Measurements from ENCODE around the gene MB21D2.

Gene MB21D2

DNA sequence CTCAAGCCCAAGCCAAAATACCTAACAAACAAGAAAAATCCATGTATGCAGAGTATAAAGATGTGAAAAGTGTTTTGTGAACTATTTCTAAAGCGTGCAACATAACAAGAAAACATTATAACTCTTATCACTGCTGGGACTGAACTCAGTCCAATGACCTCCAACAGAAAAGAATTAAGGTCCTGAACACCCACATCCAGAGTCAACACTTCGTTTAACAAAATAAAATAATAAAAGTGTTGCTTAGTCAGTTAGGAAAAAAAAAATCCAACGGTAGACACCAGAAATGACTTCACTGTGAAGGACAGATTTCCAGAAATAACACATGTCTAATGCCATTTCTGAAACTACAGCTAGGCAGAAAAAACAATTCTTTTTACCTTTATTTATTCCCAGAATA is 28.0 kb downstream of the MB21D2 start:
- FAIRE-seq = no peak

DNA sequence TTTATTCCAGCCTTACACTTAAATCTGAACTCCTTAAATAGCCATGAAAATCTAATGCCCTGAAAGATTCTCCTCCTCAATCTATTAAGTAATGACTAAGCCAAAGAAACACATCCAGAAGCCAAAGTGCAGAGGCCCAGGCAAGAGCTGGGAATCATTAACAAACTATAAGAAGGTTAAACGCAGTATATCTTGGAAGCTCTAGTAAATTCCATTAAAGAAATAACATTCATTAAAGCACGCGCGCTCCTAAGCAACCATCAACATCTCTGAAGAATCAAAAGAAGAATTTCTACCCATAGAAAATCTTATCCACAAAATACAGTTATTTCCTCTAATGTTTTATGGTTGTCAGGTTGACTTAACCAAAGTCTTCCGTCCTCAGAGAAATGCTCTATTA is 29.5 kb downstream of the MB21D2 start:
- no peak for FAIRE-seq

DNA sequence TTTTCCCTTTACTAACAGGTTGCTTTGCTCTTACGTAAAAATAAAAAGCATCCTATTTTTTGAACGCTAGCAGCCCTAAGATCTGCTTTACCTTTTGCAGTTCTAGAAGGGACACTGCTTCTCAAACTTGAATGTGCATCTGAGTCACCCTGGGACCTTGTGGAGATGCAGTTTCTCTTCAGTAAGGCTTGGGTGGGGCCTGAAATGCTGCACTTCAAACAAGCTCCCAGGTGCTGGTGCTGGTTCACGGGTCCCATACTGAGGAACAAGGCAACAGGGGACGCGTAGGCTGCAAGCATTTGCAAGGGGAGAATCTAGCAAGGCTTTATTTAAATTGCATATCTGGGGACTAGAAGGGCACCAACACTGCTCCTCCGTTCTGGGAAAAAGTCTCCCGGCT is 30.0 kb downstream of the MB21D2 start:
- no peak for FAIRE-seq

DNA sequence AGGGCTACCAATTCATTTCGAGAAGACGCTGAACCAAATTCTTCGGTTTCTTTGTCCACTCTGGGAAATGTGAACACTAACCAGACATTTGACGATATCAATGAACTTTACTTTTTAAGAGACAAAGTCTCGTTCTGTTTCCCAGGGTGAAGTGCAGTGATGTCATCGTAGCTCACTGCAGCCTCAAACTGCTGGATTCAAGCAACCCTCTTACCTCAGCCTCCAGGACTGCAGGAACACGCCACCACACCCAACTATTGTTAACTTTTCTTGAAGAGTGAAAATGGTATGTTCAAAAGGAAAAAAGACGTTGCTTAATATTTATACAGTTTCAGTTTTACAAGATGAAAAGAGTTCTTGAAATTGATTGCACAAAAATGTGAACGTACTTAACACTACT is 30.6 kb downstream of the MB21D2 start:
- no peak for FAIRE-seq

DNA sequence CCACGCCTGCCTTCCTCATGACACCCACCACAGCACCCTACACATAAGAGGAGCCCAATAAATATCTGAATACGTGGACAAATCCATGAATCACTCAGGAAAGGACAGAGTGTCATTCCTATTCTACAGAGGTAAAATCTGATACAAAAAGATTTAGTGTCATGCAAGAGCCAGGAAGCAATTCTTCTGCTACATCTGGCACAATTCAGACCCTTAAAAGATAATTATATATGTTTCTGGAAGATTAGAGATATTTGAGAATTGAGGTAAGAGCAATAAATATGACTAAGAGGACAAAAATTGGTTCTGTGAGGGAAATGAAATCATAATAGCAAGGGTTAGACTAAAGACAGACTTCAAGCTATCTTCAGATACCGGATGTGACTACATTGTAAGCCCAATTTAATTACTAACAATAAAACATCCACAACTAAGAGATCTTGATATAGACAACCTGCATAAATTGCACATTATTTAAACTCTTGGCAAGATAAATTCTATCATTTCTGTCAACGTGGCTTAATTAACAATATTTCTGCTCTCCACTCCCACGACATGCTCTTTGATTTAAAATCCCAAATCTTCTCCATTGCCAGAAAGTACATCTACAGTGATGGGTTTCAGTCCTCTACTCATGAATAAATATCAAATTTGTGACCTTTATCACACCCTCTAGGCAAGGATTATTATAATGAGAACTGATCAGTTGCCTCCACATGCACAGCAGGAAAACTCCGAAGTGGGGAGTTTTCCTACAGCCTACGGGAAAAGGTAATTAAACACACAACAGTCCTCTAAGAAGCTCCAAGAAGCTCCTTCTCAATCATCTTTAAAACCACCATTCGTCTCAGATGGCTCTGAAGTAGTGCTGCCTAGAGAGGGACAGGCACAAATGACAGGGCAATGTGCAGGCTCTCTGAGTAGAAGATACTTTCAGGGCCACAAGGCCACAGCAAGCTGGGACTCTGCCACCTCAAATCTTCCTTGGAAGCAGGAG is 32.6 kb downstream of the MB21D2 start:
- FAIRE-seq = no peak

DNA sequence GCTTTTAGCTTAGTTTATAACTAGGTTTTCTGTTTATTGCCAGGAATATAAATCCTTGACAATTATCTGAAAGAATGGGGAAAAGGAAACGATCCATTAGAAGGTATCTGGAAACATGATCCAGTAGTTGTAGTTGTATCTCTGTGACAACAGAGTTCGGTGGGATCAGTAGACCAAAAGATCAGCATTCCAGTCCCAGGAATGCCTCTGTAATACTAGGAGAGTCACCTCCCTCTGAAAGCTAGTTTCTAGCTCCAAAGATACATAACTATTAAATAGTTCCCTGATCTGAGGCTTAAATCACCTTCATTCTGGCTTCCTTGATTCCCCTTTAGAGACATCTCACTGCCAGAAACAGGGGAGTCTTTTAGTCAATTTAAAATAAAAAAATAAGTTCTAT is 34.1 kb downstream of the MB21D2 start:
- FAIRE-seq = no peak

DNA sequence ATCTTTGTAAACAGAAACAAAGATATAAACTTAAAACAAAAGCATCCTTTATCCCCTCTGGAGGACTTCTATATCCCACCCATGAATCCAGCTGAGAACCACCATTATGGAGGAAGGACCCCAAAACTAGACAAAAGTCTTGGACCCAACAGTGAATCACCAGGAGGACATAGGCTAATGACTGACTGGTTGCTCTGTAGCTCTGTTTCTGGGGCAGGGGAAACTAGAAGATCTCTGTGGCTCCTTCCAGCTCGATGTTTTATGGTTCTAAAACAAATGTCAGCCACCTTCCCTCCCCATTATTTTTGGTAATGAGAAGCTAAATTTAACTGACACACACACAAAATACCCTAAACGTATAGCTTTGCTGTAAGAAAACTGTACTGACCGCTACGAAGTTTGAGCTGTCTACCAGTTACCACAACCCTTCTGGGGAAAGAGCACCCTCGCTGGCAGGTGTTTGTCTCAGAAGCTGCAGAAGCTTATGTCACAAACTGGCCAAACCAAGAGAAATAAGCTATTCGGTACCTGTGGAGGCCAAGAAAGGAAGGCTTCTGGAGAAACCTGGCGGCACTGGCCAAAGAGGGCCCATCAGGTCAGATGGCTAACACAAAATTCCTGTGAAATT is 36.4 kb downstream of the MB21D2 start:
- no peak for FAIRE-seq

DNA sequence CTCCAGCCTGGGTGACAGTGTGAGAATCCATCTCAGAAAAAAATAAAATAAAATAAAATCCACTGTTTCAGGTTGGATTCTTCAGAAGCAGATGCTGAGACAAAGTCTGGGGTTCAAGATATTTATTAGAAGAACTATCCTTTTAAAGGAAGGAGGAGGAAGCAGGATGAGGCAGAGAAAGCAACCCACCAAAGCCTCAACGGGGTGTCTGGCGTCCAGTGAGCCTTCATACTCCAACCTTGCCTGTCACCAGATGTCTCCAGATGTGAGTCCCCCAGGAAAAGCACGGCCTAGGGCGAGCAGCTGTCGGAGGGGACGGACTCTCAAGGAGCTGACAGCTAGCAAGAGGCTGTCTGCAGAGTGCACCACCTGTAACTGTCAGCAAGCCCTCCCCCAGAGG is 37.3 kb downstream of the MB21D2 start:
- FAIRE-seq = no peak

DNA sequence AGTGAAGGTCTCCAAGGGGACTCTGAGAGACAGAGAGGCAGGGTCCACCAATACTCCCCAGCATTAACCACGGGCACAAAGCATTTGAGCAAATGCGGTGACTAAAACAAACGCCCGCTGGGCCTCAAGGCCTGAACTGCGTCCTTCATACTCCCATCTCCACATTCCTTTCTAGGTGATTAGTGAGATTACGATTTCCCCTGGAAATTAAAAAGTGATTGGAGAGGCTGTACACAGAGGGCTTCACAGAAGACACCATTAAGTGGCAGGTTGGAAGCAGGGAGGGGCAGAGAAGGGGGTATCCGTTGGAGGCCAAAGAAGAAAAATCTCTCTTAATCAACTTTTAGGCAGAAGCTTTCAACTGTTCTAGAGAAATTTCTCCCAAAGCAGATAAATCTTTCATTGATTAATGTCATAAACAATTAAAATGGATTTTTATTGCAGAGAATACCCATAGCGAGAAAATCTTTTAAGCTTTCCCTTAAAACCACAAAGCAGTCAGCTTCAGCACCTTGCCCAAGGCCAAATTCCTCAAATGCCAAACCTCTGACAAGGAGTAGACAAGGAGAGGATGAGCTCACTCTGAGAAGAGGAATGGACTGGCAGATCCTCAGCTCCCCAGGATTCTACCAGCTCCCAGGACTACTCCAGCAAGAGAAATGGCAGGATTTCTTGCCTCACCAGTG is 38.2 kb downstream of the MB21D2 start:
- no peak for FAIRE-seq

DNA sequence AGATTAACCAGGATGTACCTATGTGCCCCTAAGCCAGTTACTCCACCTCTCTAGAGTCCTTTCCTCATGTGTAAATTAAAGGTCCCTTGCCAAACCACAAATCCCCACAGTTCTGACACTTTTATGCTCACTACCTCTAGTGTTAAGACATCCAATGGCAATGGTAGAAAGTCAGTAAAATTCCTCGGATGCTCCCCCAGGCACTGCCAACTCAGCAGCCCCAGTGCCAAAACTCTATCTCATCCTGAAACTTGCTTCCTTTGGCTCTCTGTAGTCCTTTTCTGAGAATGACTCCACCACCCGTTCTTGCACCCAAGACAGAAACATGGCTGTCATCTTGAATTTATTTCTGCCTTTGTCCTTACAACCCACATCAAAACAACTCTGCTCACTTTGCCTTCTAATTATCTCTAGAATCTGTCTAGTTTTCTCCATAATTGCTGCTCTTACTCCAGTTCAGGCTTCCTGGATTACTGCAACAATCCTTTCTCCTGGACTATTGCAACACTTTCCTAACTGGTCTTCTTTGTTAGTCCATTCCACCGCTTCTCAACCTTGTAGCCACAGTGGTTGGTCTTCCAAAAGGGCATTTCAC is 41.6 kb downstream of the MB21D2 start:
- FAIRE-seq = no peak

DNA sequence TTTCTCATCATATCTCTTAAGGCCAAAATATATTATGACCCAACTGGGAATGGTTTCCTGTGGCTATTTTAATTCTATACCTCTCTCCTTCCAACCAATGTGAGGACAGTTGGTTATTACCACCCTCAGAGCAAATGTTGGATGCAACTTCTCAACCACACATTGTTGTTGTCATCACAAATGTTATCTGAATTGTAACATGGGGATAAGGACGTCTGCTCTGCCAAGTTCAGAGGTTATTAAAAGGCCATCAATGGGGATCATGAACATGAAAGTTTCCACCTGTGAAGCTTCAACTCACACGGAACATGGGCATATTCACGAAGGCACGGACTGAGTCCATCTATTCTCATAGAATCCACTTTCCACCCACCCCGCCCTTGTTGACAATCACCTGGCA is 46.8 kb downstream of the MB21D2 start:
- no peak for FAIRE-seq

DNA sequence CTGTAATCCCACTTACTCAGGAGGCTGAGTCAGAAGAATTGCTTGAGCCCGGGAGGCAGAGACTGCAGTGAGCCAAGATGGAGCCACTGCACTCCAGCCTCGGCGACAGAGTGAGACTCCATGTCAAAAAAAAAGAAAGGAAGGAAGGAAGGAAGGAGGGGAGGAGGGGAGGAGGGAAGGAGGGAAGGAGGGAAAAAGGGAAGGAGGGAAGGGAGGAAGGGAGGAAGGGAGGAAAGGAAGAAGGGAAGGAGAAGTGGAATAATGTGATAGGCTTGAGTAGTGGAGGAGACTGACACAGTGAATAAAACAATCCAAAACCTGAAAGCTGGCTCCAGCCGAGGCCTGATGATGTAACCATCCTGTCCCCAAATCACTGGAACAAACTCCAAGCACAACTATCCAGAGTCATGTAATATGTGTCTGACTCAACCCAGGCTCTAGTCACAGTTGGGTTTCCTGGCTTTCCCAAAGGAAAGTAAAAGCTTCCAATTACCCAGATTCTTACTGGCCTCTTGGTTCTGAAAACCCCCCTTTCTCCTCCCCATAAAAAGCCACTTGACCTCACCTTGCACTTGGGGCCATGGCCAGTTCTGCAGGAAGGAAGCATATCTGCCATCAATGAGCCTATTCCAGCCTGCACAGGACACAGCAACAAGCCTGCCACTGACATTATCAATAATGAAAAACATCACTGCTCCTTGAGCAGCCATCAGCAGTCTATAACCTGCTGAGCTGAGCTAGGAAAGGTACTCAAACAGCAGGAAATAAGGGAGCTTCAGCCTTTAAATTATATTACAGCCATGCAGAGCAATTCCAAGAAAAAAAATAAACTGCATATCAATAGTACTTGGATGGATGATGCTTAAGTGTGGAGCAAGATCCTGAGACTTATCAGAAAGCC is 48.3 kb downstream of the MB21D2 start:
- no peak for FAIRE-seq

DNA sequence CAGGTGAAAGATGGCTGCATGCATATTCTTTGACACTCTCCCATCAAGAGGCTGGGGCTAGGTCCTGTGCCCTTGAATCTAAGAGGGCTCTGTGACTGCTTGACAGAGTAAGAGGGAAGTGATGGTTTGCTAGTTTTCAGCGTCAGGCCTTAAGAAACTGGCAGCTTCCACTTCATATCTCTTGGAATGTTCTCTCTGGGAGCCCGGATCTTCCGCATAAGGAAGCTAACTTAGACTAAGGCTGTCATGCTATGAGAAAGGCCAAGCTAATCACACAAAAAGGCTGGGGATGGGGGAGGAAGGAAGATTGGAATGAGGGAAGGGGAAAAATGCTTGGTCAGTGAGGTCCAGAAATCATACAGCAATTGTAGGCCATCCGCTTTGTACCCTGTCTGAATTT is 50.0 kb downstream of the MB21D2 start:
- FAIRE-seq = no peak

DNA sequence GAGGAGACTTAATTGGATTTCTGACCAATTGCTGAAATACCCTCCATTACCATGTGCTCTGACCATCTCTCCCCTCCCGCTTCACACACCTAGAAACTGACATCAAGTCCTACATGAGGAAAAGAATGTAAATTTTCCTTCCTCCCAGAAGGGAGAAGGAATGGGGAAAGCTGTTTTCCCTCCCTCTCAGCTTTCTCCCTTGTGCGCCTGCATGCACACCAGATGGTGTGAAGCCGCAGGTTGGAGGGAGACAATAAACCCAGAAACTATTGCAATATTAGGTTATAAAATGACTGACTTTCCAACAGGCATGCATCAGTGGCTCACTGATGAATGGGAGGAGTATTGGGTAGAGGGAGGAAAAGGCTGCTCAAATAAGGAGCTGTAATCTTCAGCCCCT is 50.9 kb downstream of the MB21D2 start:
- FAIRE-seq = no peak

DNA sequence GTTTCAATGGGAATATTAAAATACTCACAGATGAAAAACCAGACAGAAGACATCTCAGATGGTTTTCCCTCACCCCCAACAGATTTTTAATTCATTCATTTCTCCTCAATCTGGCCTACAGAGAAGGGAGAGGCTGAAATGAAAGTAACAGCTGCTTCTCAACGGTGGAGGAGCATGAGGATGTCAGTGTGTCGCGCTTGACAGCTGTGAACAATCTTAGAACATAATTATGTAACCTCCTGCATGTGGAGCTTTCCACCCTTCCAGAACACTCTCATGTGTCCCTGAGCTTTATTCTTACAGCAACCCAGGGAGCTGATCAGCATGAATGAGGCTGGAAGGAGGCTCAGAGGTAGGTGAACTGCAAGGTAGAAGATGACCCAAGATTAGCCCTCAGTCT is 52.7 kb downstream of the MB21D2 start:
- no peak for FAIRE-seq

DNA sequence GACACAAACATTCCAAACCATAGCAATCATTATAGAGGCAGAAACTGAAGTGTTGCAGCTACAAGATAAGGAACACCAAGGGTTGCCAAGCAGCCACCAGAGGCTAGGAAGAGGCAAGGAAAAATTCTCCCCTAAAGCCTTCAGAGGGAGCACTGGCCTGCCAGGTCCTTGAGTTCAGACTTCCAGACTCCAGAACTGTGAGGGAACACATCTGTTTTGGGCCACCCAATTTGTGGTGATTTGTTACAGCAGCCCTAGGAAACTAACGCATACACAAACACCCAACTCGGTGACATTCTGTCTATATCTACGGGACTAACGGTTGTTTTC is 54.6 kb downstream of the MB21D2 start:
- no peak for FAIRE-seq

DNA sequence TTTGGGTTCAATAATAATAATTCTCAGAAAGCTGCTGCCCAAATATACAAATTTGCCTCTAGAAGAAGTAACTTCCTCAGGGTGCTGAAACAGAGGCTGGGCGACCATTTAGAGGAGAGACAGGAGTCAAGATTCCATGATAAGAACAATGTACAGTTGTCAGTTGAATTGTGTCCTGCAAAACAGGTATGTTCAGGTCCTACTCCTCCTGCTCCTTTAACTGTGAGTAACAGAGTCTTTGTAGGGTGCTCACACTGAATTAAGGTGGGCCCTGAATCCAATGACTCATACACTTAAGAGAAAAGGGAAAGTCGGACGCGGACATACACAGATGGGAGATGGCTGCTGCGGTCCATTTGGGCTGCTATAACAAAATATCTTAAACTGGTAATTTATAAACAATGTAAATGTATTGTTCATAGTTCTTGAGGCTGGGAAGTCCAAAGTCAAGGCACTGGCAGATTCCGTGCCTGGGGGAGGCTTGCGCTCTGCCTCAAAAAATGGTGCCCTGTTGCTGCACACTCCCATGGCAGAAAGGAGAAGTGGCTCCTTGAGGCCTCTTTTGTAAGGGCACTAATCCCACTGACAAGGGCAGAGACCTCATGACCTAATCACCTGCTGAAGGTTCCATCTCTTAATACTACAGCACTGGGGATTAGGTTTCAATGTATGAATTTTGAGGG is 55.1 kb downstream of the MB21D2 start:
- FAIRE-seq = no peak

DNA sequence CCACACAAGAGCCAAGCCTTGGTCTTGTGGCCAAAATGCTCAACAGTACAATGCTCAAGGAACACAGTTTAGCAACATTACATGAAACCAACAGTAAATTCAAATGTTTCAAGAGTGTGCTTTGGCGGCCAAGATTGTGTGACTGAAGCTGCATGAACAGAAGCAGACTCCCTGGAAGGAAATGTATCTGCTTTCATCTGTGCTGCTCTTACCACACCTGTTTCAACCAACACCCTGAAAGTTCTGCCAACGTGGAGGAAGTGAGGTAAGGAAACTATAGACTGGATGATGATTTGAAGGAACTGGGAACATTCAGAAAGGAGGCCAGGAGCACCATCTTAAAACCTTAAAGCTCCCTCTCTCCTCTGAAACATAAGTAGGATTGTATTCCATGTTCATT is 55.7 kb downstream of the MB21D2 start:
- FAIRE-seq = no peak

DNA sequence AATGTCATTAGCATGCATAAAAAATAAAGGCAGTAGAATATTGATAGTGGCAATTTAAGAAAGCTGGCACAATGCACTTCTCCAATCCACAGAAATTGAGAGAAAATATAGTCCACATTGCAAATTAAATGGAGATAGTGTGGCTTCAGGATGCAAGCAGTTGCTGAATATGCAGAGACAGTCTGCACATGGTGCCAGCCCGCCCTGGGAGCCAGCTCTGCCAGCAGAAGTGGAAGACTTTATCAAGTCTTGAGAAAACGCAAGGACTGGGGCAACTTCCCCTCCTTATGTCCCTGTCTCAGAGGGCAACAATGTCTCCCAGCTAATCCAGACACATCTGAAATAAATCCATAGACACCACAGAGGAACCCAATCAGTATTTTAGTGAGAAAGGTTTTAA is 57.2 kb downstream of the MB21D2 start:
- no peak for FAIRE-seq

DNA sequence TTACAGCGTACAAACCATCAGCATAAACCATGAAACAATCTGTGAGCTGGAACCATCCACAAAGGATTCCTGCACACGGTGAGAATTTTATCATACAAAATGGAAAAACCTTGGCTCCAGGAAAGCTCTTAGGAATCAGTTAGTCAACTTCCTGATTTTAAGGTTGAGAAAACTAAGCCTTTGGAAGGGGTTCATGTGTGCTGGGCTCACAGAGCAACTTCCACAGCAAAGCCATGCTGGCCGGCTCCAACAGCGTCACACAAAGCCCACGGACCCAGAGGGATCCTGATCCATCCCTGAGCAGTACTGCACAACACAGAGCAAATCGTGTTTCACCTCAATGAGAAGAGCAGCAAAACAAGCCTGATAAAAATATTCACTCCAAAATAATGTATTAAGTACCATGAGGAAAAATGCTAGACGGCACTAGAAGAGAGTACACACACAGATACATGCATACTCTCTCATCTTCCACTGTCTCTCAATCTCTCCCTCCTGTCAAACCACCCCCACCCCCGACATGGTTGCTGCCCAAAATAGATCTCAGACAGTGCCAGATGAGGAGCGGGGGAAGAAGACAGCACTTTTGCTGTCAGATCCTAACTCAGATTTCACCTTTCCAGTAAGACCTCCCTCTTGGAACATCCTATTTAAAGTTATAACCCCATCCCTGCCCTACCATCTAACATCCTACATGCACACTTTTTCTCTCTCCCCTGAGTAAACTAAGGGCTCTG is 58.6 kb downstream of the MB21D2 start:
- no peak for FAIRE-seq

DNA sequence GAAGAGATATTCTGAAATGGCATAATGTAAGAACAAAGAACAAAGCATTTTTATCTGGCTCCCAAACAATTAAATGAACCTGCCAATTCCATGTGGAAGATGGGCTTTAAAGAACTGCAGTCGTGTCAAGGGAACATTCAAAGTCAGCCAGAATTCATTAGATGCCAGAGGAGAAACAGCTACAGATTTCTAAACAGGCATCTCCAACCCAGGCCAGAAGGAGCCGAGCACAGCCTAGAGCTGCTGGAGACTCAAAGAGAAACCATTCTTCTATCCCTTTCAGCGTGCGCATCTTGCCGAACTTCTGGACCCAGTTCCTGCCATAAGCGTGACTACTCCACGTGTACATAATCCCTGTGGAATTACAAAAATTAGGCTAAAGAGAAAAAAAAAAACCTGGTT is 60.4 kb downstream of the MB21D2 start:
- FAIRE-seq = no peak
